Aorta (tissue), 5 donors: ENCODE results near the gene ITCH. TPM values are rescaled to one million over a fixed set of nuclear protein-coding genes. Genes with fewer than 3 reads are reported as not detected.
"Not testable (repeated sequence)": the region's sequence is repeated elsewhere in the genome, so short reads cannot be mapped to it uniquely, and the experiment has no call there.

Experiments used
- ATAC-seq: fragments of 200-7000 bp; cut with Tn5 transposase; one replicate; pipeline ENCODE4 v1.9.1; 2022; ENCODE audit warnings: moderate library complexity; ENCODE audit not compliant: low FRiP score
- DNase-seq, 2 donors: peaks; one replicate each; pipeline ENCODE4 v3.0.0-alpha.2; 2020
- H3K27ac ChIP-seq, 2 donors: one replicate each; pipeline ENCODE4 v1.5.1; 2013; ENCODE audit warnings: low read length in 2 of 2, mild to moderate bottlenecking in 2 of 2, moderate library complexity in 2 of 2, control low read depth in 1 of 2, inconsistent platforms in 1 of 2, low read depth in 1 of 2
- H3K27me3 ChIP-seq, 2 donors: one replicate each; pipeline ENCODE4 v1.6.1; 2013; ENCODE audit warnings: control low read depth in 1 of 2, low read length in 1 of 2, mild to moderate bottlenecking in 1 of 2, moderate library complexity in 1 of 2; ENCODE audit not compliant: insufficient read depth in 2 of 2, control insufficient read depth in 1 of 2
- H3K36me3 ChIP-seq, 2 donors: one replicate each; pipeline ENCODE4 v1.6.1; 2013; ENCODE audit warnings: control low read depth in 1 of 2, low read length in 1 of 2, mild to moderate bottlenecking in 1 of 2; ENCODE audit not compliant: insufficient read depth in 2 of 2, control insufficient read depth in 1 of 2
- H3K4me1 ChIP-seq, 2 donors: one replicate each; pipeline ENCODE4 v1.6.1; 2013; ENCODE audit warnings: low read length in 2 of 2, control low read depth in 1 of 2, mild to moderate bottlenecking in 1 of 2, moderate library complexity in 1 of 2; ENCODE audit not compliant: insufficient read depth in 2 of 2, control insufficient read depth in 1 of 2
- H3K4me3 ChIP-seq, 2 donors: one replicate each; pipeline ENCODE4 v1.5.1; 2013; ENCODE audit warnings: low read length in 2 of 2, control low read depth in 1 of 2, mild to moderate bottlenecking in 1 of 2
- H3K9me3 ChIP-seq: one replicate; pipeline ENCODE4 v1.6.1; 2013; ENCODE audit warnings: mild to moderate bottlenecking, low read length; ENCODE audit not compliant: control insufficient read depth
- WGBS, 2 donors: extraction: QIAGEN DNeasy Blood & Tissue Kit; methylation state at CpG; one replicate each; pipeline ENCODE4 v1.1.7; 2013; 5-methylcytosine and 5-hydroxymethylcytosine counted together
- intact Hi-C, 2 donors: fragments of 100-400 bp; cut with DNase I; formaldehyde crosslinking; loops; one replicate each; pipeline versions ENCODE4 v1.14.2 to v1.15.0; 2022
- polyA plus RNA-seq, 2 donors: library from polyadenylated mRNA; stranded (reverse); fragments of 200-250 nt; gene quantifications; one replicate each; pipeline ENCODE4 v1.2.3, GENCODE V29; 2013
- total RNA-seq, 2 donors: library from RNA; stranded (reverse); fragmentation: NEBNext Ultra II Directional; extraction: Animal tissue kit (Norgen Biotek cat#: 25700); gene quantifications; one replicate each; pipeline ENCODE4 v1.2.1, GENCODE V29; 2021
- donor health status: healthy with polysubstance abuse.
- donor health status: Bipolar disorder and iron deficiency.
- donor health status: DM: no; HTN: no; CAD: no.
- donor health status: DM: no; HTN: no; CAD: no.
- donor health status: DM: yes; HTN: yes; CAD: no.

Gene ITCH
- total and polyA plus RNA-seq, 4 donors, result 11.7 to 66.2 (median 36.8) TPM

DNA sequence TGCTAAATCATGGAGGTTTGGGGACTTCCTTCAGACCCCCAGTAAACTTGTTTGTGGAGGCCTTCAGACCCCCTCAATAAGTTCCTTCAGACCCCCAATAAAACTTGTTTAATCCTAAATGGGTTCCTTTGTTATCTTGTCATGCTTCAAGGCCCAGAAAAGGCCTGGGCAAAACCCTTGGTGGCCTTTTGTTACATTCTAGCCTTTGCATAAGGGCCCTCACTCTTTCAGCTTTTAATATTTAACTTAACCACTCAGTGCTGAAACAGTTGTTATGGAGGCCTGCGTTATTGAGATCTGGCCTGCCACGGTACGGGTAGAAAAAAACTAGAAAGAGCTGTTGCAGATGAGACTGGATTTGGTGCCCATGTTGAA is 148.8 kb downstream of the ITCH start:
- intact Hi-C loops, result no loop called here
- DNase-seq, result no peak

DNA sequence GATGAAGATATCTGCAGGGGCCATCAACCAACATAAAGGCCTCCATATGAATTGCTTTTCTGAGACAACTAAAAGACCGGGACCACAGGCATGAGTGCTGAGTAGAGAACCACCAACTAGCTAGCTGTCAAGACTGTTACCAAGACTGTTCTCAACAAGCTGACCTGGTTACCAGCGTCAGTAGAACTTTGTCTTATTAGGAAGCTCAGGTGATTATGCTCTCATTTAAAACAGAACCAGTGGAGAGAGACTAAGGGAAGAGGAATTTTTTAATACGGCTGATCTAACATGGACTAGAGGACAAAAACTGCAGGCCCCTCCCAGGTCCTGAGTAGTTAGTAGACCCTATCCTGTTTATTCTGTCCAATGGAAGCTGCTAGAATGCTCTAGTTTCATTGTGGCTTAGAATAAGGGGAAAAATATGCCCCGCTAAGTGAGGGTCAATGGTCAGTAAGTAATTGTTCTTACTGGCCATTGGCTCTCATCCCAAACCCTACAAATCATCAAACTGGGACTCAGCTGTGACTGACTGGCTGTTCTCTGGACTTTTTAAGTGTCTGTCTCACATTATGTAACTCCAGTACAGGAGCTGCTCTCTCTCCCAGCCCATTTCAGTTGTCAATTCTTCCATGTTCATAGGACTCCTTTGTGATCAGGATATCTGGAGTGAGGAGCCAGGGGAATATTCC is 149.3 kb downstream of the ITCH start:
- H3K27ac ChIP-seq, result no peak overlapping the region

More for the DNA sequence above, 148.8 kb downstream of the ITCH start:
- Histone ChIP-seq H3K36me3 (peaks cover 0 to 1% of the 10 kb centered on the region in 2 donors), H3K27ac (no peak overlapping the region), H3K9me3 (no peaks in the 10 kb centered on the region), H3K4me1 (no peaks in the 10 kb centered on the region), H3K4me3 (no peak overlapping the region), H3K27me3 (no peaks in the 10 kb centered on the region)
- no peak for ATAC-seq
- 87 to 91% methylated on average over 3 of the region's 3 CpGs for WGBS, 2 donors

DNA sequence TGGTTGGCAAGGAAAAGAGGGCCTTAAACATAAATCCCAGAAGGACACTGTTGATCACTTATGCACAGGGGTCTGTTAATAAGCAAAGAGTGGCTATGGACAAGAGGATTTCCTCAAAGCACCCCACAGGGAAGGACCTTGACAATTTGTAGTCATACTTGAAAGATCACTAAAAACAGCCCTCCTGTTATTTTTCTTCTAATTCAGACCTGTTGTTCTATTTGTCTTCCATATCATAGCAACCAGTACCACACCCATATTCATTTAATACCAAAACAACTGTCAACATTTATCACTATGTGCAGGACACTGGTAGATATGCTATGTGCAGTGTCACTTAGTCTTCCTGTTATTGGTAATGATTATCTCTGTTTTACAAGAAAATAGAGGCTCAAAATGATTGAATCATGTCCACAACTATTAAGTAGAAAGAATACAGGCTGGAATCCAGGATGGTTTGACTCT is 149.9 kb downstream of the ITCH start:
- peaks cover 0 to 1% of the 10 kb centered on the region in 2 donors for H3K36me3 ChIP-seq
- ATAC-seq, result no peak
- H3K27me3 ChIP-seq, result no peaks in the 10 kb centered on the region
- intact Hi-C loops, result no loop called here
- H3K4me3 ChIP-seq, result no peak overlapping the region
- no peak for DNase-seq
- H3K27ac ChIP-seq, result no peak overlapping the region
- H3K4me1 ChIP-seq, result no peaks in the 10 kb centered on the region
- H3K9me3 ChIP-seq, result no peaks in the 10 kb centered on the region

More for the DNA sequence above, 149.3 kb downstream of the ITCH start:
- peaks cover 0 to 1% of the 10 kb centered on the region in 2 donors for H3K36me3 ChIP-seq
- H3K27me3 ChIP-seq, result no peaks in the 10 kb centered on the region
- ATAC-seq (no peak), DNase-seq (no peak)
- WGBS, 2 donors, result 87 to 91% methylated on average over 4 of the region's 4 CpGs
- intact Hi-C loops, result no loop called here
- no peaks in the 10 kb centered on the region for H3K4me1 ChIP-seq
- H3K9me3 ChIP-seq, result no peaks in the 10 kb centered on the region
- no peak overlapping the region for H3K4me3 ChIP-seq

DNA sequence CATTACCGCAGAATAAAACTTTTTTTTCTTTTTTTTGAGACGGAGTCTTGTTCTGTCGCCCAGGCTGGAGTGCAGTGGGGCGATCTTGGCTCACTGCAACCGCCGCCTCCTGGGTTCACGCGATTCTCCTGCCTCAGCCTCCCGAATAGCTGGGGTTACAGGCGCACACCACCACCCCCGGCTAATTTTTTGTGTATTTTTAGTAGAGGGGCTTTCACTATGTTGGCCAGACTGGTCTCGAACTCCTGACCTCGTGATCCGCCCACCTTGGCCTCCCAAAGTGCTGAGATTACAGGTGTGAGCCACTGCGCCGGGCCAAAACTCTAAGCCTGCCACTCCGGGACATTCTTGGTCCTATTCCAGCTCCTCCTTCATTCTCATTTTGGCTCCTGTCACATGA is 151.0 kb downstream of the ITCH start:
- DNase-seq, H3K27me3 ChIP-seq, H3K4me1 ChIP-seq, H3K4me3 ChIP-seq, ATAC-seq, H3K27ac ChIP-seq, intact Hi-C loops, H3K9me3 ChIP-seq, H3K36me3 ChIP-seq: not testable (repeated sequence)
- 90 to 92% methylated on average over 17 of the region's 17 CpGs for WGBS, 2 donors

DNA sequence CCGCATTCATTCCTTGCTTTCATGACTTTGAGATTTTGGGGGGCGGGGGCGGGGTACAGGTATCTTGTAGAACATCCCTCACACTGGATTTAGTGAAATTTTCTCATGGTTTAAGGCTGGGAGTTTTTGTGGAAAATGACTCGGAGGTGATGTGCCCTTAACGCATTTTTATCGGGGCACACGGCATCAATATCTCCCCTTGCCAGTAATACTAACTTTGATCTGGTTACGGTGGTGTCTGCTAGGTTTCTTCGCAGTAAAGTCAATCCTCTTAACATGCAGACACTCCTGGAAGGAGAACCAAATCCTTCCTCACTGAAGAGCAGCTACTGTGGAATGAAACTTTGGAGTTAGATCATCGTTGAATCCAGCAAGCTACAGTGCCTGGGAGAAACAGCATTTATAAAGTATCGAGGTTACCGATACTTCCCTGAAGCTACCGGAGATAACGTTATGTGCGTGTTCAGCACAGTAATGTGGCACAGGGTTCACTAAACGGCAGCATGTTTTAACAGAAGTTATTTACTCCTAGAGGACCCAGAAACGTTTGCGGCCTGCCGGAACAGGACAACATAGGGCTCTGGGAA is 151.9 kb downstream of the ITCH start:
- H3K27ac ChIP-seq, result peak overlapping the region; percentile 18 to 25
- H3K4me1 ChIP-seq, result no peaks in the 10 kb centered on the region
- H3K27me3 ChIP-seq, result no peaks in the 10 kb centered on the region
- DNase-seq (no peak), ATAC-seq (no peak)
- H3K9me3 ChIP-seq, result no peaks in the 10 kb centered on the region
- intact Hi-C loops, result no loop called here
- H3K4me3 ChIP-seq, result peak overlapping the region; percentile 49 to 57
- peaks cover 0 to 1% of the 10 kb centered on the region in 2 donors for H3K36me3 ChIP-seq
- 23 to 29% methylated on average over 19 of the region's 19 CpGs for WGBS, 2 donors

DNA sequence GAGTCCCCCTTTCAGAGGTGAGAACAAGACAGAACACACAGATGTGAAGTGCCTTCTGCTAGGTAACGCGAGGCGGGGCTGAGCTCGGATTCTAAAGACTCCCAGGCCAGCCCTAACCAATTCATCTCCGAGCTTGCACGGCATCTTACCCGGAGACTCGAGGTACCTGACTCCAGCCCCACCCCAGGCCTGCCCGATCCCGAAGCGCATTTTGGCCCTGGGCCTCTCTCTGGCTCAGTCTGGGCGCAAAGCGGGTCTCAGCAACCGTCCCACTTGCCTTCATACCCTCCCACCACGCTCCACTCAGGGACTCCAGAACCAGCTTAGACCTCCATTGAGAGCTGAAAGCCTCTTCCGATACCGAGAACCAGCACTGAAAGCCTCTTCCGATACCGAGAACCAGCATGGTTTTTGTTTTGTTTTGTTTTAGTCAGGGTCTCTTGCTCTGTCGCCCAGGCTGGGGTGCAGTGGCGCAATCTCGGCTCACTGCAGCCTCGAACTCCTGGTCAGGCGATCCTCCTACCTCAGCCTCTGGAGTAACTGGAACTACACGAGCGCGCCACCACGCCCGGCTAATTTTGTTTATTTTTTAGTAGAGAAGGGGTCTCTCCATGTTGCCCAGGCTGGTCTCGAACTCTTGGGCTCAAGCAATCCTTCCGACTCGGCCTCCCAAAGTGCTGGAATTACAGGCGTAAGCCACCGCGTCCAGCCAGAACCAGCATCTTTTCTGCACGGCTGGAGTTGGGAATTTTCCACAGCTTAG is 152.6 kb downstream of the ITCH start:
- no peaks in the 10 kb centered on the region for H3K9me3 ChIP-seq
- intact Hi-C loops, result no loop called here
- H3K36me3 ChIP-seq, result peaks cover 0 to 1% of the 10 kb centered on the region in 2 donors
- no peaks in the 10 kb centered on the region for H3K4me1 ChIP-seq
- 1 to 2% methylated on average over 36 of the region's 36 CpGs for WGBS, 2 donors
- H3K27me3 ChIP-seq, result no peaks in the 10 kb centered on the region
- peak overlapping the region; percentile 49 to 57 for H3K4me3 ChIP-seq
- H3K27ac ChIP-seq, result peak overlapping the region; percentile 18 to 25
- peak in 1 of 2 donors; percentile 71 for DNase-seq
- peak; percentile 34 for ATAC-seq

DNA sequence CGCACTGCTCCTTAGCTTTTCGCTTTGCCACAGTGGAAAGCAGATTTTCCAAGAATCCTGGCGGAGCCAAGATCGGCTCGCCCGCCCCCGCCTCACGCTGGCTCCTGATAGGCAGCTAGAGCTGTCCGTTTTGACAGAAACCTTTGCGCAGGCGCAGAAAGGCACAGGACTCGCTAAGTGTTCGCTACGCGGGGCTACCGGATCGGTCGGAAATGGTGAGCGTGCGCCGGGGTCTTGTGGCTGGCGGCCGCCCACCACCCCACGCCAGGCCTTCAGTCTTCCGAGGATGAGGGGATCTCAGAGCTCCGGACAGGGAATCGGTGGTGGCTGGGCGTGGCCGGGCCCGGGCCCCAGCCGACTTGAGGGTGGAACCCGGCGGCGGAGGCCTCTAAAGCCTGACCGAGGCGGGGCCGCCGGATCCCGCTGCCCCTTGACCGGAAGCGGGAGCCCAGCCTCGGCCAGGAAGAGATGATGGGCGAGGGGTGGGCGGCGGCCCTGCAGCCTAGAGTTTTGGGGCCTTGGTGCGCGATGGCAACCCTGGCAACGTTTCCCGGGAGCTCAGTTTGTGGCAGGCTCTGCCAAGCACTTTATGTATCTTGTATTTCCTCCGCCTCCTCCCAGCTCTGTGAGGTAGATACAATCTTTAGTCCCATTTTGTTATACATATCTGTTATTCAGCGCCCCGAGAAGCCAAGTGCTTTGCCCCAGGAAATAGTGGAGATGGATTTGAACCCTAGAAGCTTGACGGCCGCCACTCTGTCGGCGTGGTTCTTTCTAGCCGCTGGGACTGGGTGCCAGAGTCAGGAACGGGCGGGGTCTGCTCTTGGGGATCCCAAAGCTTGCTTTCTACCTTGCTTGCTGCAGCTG is 153.4 kb downstream of the ITCH start, which contains the start of gene DYNLRB1:
DYNLRB1 (plus strand) TSS at position 176 of the 867 bp plus-strand sequence; CDS start at position 213, 37 bp downstream.
- Histone ChIP-seq H3K4me3 (peak within 1 kb of the TSS; percentile 57 to 86), H3K27ac (peak within 1 kb of the TSS; percentile 49 to 70), H3K4me1 (no peaks in the 10 kb centered on the region), H3K27me3 (no peaks in the 10 kb centered on the region), H3K9me3 (no peaks in the 10 kb centered on the region), H3K36me3 (peaks cover 0 to 1% of the 10 kb centered on the region in 2 donors)
- ATAC-seq, result peak; percentile 97
- intact Hi-C loops, result no loop called here
- peak; percentile 99 for DNase-seq
- WGBS, 2 donors, result 0% methylated on average over 58 to 59 of the region's 59 CpGs

DNA sequence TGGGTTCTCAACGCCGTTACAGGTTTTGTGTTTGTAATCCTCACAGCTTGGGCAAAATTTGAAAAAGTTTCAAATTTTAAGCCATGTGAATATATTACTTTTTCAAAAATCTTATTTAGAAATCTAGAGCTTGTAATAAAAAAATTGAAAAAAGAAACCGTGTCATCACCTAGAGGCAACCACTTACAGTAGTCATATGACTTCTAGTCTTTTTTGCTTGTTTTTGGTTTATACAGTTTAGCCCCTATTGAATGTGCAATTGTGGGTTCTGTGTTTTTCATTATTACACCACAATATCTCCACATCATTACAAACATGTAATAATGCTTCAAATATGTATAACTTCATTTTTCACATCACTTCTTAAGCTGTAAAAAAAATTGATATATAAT is 154.0 kb downstream of the ITCH start:
- ATAC-seq, result no peak
- intact Hi-C loops, result no loop called here
- Histone ChIP-seq H3K36me3 (peaks cover 0 to 1% of the 10 kb centered on the region in 2 donors), H3K27ac (peak overlapping the region in 1 of 2 donors; percentile 70), H3K4me3 (peak overlapping the region; percentile 57 to 86), H3K27me3 (no peaks in the 10 kb centered on the region), H3K9me3 (no peaks in the 10 kb centered on the region), H3K4me1 (no peaks in the 10 kb centered on the region)
- 0 to 1% methylated on average over 3 of the region's 3 CpGs for WGBS, 2 donors
- DNase-seq, result no peak
